K562 (cell line): ENCODE data around the gene FDPS. TPM values are rescaled to one million over a fixed set of nuclear protein-coding genes. Genes with fewer than 3 reads are reported as not detected.

Source experiments
- ATF6 ChIP-seq: sonication (generic); formaldehyde crosslinking; IDR thresholded peaks from 2 replicates; pipeline ENCODE4 v1.4.0; 2020; ENCODE audit warnings: mild to moderate bottlenecking, missing genetic modification reagents
- CBX3 ChIP-seq, 2 experiments: IDR thresholded peaks; 1 replicate in 1 of 2; 2 replicates in 1 of 2; pipeline ENCODE4 v1.6.1; 2012; ENCODE audit warnings: inconsistent platforms in 2 of 2, low read length in 2 of 2, borderline replicate concordance in 1 of 2, control low read depth in 1 of 2
- CREBBP ChIP-seq: IDR thresholded peaks from one replicate; pipeline ENCODE4 v1.6.1; 2012; ENCODE audit warnings: low read depth, mild to moderate bottlenecking, control low read depth, inconsistent platforms, low read length
- ELF1 ChIP-seq: fragments of 200-800 bp; sonication (Bioruptor generic); IDR thresholded peaks from 2 replicates; pipeline ENCODE4 v1.6.1; 2016; ENCODE audit warnings: missing genetic modification characterization, missing compliant biosample characterization
- ESRRB ChIP-seq: fragments of 250-450 bp; sonication (Bioruptor Pico); IDR thresholded peaks from 2 replicates; pipeline ENCODE4 v1.5.0; 2020; ENCODE audit warnings: mild to moderate bottlenecking, moderate library complexity, borderline replicate concordance
- GABPB1 ChIP-seq: sonication (generic); formaldehyde crosslinking; IDR thresholded peaks from 2 replicates; pipeline ENCODE4 v1.8.0; 2022; ENCODE audit warnings: mild to moderate bottlenecking, missing genetic modification reagents
- GMEB1 ChIP-seq: fragments of 250-450 bp; sonication (Bioruptor Pico); IDR thresholded peaks from 2 replicates; pipeline ENCODE4 v1.4.0; 2020; ENCODE audit warnings: mild to moderate bottlenecking
- HDAC1 ChIP-seq, 2 experiments: fragments of 450-650 bp; IDR thresholded peaks; 2 replicates each; pipeline ENCODE4 v1.6.1; 2016 to 2017; ENCODE audit warnings: inconsistent platforms in 1 of 2, mild to moderate bottlenecking in 1 of 2, moderate library complexity in 1 of 2
- IRF9 ChIP-seq: fragments of 450-650 bp; IDR thresholded peaks from 2 replicates; pipeline ENCODE4 v1.6.1; 2016; ENCODE audit warnings: missing biosample characterization, missing genetic modification characterization
- KLF10 ChIP-seq: fragments of 250-450 bp; sonication (Bioruptor Pico); IDR thresholded peaks from 2 replicates; pipeline ENCODE4 v1.6.1; 2021; ENCODE audit warnings: matching md5 sums
- KLF13 ChIP-seq: fragments of 450-650 bp; IDR thresholded peaks from 2 replicates; pipeline ENCODE4 v1.6.1; 2016; ENCODE audit warnings: missing genetic modification characterization, low read depth, mild to moderate bottlenecking, missing compliant biosample characterization, moderate library complexity, borderline replicate concordance
- PHF8 ChIP-seq: fragments of 200-600 bp; sonication (generic); IDR thresholded peaks from 2 replicates; pipeline ENCODE4 v1.6.1; 2012; ENCODE audit warnings: mixed run types, mild to moderate bottlenecking, inconsistent platforms, low read length, moderate library complexity, borderline replicate concordance
- RFX7 ChIP-seq: fragments of 250-450 bp; sonication (Bioruptor Pico); IDR thresholded peaks from 2 replicates; pipeline ENCODE4 v1.5.1; 2021; ENCODE audit warnings: mild to moderate bottlenecking
- SMARCE1 ChIP-seq: fragments of 450-650 bp; IDR thresholded peaks from 2 replicates; pipeline ENCODE4 v1.7.1; 2016; ENCODE audit warnings: mild to moderate bottlenecking
- SREBF2 ChIP-seq: sonication (generic); formaldehyde crosslinking; IDR thresholded peaks from 2 replicates; pipeline ENCODE4 v1.4.0; 2020; ENCODE audit warnings: mild to moderate bottlenecking, missing genetic modification reagents
- TFAP4 ChIP-seq: sonication (generic); formaldehyde crosslinking; IDR thresholded peaks from 2 replicates; pipeline ENCODE4 v1.8.0; 2022; ENCODE audit warnings: missing genetic modification reagents, mild to moderate bottlenecking, moderate library complexity, borderline replicate concordance
- TOE1 ChIP-seq, 2 experiments: fragments of 450-650 bp in 1 of 2; sonication (generic) in 1 of 2; formaldehyde crosslinking in 1 of 2; IDR thresholded peaks; 2 replicates each; pipeline versions ENCODE4 v1.7.1 to v1.8.0; 2016 to 2022; ENCODE audit warnings: borderline replicate concordance in 2 of 2, mild to moderate bottlenecking in 2 of 2, antibody characterized with exemption in 1 of 2, inconsistent platforms in 1 of 2, low read depth in 1 of 2, missing genetic modification reagents in 1 of 2, moderate library complexity in 1 of 2
- USF1 ChIP-seq: sonication (generic); formaldehyde crosslinking; IDR thresholded peaks from 2 replicates; pipeline ENCODE4 v1.9.0; 2022; ENCODE audit warnings: mild to moderate bottlenecking, missing genetic modification reagents
- ZNF143 ChIP-seq: sonication (generic); formaldehyde crosslinking; IDR thresholded peaks from 2 replicates; pipeline ENCODE4 v1.9.0; 2022; ENCODE audit warnings: mild to moderate bottlenecking, missing genetic modification reagents
- ZNF551 ChIP-seq: fragments of 250-450 bp; sonication (Bioruptor Pico); IDR thresholded peaks from 2 replicates; pipeline ENCODE4 v1.5.0; 2021; ENCODE audit warnings: mild to moderate bottlenecking, moderate library complexity
- polyA plus RNA-seq, 8 experiments: library from polyadenylated mRNA; depleted of rRNA in 4 of 8; stranded (reverse) in 5 of 8; unstranded in 3 of 8; fragments of >200 nt; fragmentation: Nextera tagmentation in 2 of 8; fragmentation: Illumina TruSeq in 1 of 8; extraction: Ambion mirVana in 2 of 8; extraction: Trizol in 1 of 8; gene quantifications; 2 replicates each; pipeline versions ENCODE4 v1.2.1 to v1.2.3, GENCODE V29; 2011 to 2014; ENCODE audit warnings: inconsistent platforms in 1 of 8, missing spikeins in 1 of 8
- total RNA-seq, 7 experiments: library from RNA; depleted of rRNA in 6 of 7; stranded (reverse); fragments of >200 nt in 6 of 7; fragmentation: Illumina TruSeq in 2 of 7; extraction: Trizol in 2 of 7; gene quantifications; 2 replicates each; pipeline versions ENCODE4 v1.2.1 to v1.2.3, GENCODE V29; 2011 to 2021; ENCODE audit warnings: low replicate concordance in 1 of 7

Gene FDPS
- total and polyA plus RNA-seq, 9 of the 15 experiments (the other 6 are each of a cell fraction or from before 2014, with no cell fraction given): 247 to 884 (median 360) TPM

GRCh38 chr1:155273343-155274245 lies 35.1 kb upstream of the FDPS start, which contains the start of gene CLK2 (continued):
- TF ChIP-seq IRF9 (tag) (no peak), TOE1 (IDR thresholded peaks at IDR 0.05; ENCODE audit: borderline replicate concordance) (peak; percentile 39; the same call in 1 of the 2 replicates), TOE1 (CRISPR knock-in tag; IDR thresholded peaks at IDR 0.05; ENCODE audit: borderline replicate concordance, low read depth) (peak; percentile 88), PHF8 (peak; percentile 43; the same call in 1 of the 2 replicates), KLF10 (CRISPR knock-in tag) (no peak), KLF13 (tag) (no peak), ZNF551 (no peak), RFX7 (CRISPR knock-in tag) (no peak), GMEB1 (CRISPR knock-in tag) (peak; percentile 99), ESRRB (CRISPR knock-in tag) (0 out of 2 replicates have a peak, but pooled peaks have one; percentile 61), HDAC1 (IDR thresholded peaks at IDR 0.05) (peak in 1 of 2 experiments; percentile 87; a peak in 2 of 4 replicates), GABPB1 (CRISPR knock-in tag) (peak; percentile 64), SREBF2 (no peak), USF1 (CRISPR knock-in tag) (peak; percentile 96), CBX3 (IDR thresholded peaks at IDR 0.05; ENCODE audit: borderline replicate concordance in 1 of 2, low read length in 2 of 2) (peak in 1 of 2 experiments; percentile 14; a peak in 1 of 3 replicates), CREBBP (no peak), TFAP4 (CRISPR knock-in tag) (peak; percentile 58; the same call in 1 of the 2 replicates), ELF1 (tag) (peak; percentile 77), ATF6 (CRISPR knock-in tag) (no peak), SMARCE1 (peak; percentile 45), ZNF143 (peak; percentile 65)
